ENCODE measurements around the gene RFC4.

The RFC4 gene

GRCh38 chr3:186787642-186788481 is 18.4 kb downstream of the RFC4 start:
- no peak for DNase-seq (ENCODE audit: low read depth in 2 of 2, low spot score in 1 of 2)

DNA sequence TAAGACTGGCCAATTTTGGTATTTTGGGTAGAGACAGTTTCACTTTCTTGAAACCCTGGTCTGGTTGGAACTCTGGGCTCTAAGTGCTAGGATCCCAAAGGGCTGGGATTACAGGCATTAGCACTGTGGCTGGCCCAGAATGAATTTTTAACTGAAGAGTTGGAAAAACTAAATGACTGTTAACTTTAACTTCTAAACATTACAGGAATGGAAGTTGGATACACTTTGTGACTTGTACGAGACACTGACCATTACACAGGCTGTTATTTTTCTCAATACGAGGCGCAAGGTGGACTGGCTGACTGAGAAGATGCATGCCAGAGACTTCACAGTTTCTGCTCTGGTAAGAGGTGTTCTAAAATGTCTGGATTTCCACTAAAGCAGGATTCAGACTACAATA is 19.4 kb downstream of the RFC4 start:
- DNase-seq (ENCODE audit: low read depth in 2 of 2, low spot score in 1 of 2) = no peak

GRCh38 chr3:186785495-186786018 is 20.7 kb downstream of the RFC4 start:
- no peak for DNase-seq (ENCODE audit: low read depth in 2 of 2, low spot score in 1 of 2)

DNA sequence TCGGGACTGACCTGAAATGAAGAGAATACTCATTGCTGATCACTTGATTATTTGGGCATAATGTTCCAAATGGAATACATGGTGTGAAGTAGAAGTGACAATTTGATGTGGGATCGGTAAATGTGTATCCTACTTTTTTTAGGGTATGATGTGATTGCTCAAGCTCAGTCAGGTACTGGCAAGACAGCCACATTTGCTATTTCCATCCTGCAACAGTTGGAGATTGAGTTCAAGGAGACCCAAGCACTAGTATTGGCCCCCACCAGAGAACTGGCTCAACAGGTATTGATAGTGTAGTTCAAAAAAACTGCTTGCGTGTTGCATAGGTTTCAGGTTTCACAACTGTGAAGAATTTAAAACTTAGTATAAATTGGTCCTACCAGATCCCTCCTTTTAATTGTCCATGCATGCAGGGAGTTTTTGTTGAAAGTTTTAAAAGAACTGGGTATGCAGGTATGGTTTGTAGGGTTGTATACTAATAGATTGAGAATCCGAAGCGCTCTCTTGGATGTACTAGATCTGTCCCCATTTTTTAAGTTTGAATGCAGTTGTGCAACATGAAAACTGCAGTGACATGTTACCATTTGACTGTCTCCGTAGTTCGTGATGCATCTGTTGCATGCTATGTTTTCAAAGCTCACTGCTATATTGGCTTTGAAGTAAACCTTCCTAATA is 21.3 kb downstream of the RFC4 start:
- DNase-seq (ENCODE audit: low read depth in 2 of 2, low spot score in 1 of 2) = no peak

- DNase-seq (ENCODE audit: low read depth in 2 of 2, low spot score in 1 of 2) = peak; percentile 47 to 65
Observed at GRCh38 chr3:186783731-186784515, 22.4 kb downstream of the RFC4 start.

GRCh38 chr3:186783058-186783730 is 23.1 kb downstream of the RFC4 start, which contains the start of gene EIF4A2:
Gene EIF4A2, plus strand, starts transcription at chr3:186783577. Its CDS starts 34 bp downstream, at chr3:186783611.
- DNase-seq (ENCODE audit: low read depth in 2 of 2, low spot score in 1 of 2) = peak; percentile 78 to 81

GRCh38 chr3:186782542-186783057 is 23.7 kb downstream of the RFC4 start:
- DNase-seq (ENCODE audit: low read depth in 2 of 2, low spot score in 1 of 2) = no peak

DNA sequence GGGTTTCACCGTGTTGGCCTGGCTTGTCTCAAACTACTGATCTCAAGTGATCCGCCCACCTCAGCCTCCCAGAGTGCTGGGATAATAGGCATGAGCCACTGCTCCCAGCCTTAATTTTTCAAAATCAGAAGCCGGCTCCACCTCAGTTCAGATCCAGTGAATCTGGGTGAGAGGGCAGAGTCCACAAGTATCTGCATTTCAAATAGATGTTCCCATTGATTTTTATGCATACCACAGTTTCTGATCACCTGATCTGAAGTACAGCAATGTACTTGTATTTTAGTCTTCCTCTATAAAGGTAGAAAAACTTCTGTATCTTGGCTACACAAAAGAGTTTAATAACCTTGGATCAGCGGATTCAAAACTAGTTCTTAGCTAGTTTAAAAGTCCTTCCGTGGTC is 27.1 kb downstream of the RFC4 start:
- DNase-seq (ENCODE audit: low read depth in 2 of 2, low spot score in 1 of 2) = no peak

DNA sequence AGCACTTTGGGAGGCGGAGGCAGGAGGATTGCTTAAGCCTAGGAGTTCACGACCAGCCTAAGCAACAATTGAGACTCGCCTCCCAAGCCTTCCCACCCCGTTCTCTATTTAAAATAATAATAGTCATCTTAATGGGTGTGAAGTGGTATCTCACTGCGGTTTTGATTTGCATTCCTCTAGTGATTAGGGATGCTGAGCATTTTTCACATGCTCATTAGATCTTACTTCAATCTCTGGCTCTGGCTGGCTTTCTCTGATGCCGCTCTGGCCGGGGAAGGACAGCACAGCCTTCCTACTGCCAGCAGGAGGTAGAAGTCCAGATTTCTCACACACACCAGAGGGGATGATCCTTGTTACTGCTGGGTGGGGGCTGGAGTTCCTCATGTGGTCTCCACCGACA is 30.3 kb downstream of the RFC4 start:
- no peak for DNase-seq (ENCODE audit: low read depth in 2 of 2, low spot score in 1 of 2)

- DNase-seq (ENCODE audit: low read depth in 2 of 2, low spot score in 1 of 2) = peak; percentile 27 to 59
Observed at GRCh38 chr3:186772701-186773417, 33.4 kb downstream of the RFC4 start.

DNA sequence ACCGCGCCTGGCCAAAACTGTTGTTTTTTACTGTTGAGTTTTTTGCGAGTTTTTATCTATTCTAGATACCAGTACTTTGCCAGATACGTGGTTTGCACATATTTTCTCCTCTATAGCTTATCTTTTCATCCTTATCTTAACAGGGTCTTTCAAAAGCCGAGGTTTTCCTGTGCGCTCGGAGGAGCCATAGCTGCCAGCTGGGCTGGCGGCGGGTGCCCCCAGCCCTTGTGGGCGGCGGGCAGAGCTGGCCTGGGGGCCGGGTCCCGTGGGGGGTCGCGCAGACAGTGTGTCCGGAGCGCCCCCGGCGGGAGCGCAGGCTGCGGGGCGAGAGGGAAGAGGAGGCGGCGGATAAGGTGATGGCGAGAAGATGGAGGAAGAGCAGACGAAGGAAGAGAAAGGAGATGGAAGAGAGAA is 34.0 kb downstream of the RFC4 start:
- no peak for DNase-seq (ENCODE audit: low read depth in 2 of 2, low spot score in 1 of 2)

GRCh38 chr3:186760897-186761447 is 45.3 kb downstream of the RFC4 start:
- no peak for DNase-seq (ENCODE audit: low read depth in 2 of 2, low spot score in 1 of 2)

GRCh38 chr3:186760141-186760833 is 46.0 kb downstream of the RFC4 start:
- no peak for DNase-seq (ENCODE audit: low read depth in 2 of 2, low spot score in 1 of 2)

DNA sequence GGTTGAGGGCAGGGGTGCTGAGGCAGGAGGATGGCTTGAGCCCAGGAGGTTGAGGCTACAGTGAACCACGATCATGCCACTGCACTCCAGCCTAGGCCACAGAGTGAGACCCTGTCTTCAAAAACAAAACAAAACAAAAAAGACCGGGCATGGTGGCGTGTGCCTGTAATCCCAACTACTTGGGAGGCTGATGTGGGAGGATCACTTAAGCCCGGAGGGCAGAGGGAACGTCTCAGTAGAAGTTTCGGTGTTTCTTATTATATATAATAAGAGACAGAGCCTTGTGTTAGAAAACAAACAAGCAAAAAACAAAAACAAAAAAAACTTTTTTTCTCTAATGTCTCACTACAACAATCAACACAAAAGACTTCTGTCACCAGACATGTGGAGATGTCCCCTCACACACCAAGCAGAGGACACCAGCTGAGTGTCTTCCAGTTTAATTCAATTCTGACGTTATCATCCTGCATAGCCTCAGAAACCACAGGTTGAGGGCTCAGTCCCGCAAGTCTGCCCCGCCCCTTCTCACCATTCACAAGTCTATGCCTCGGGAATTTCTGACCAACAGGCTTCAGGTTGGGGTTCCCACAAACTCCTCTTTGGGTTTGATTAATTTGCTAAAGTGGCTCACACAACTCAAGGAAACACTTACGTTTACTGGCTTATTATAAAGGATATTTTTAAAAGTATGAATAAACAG is 46.9 kb downstream of the RFC4 start:
- no peak for DNase-seq (ENCODE audit: low read depth in 2 of 2, low spot score in 1 of 2)

GRCh38 chr3:186757686-186758220 is 48.5 kb downstream of the RFC4 start:
- no peak for DNase-seq (ENCODE audit: low read depth in 2 of 2, low spot score in 1 of 2)

DNA sequence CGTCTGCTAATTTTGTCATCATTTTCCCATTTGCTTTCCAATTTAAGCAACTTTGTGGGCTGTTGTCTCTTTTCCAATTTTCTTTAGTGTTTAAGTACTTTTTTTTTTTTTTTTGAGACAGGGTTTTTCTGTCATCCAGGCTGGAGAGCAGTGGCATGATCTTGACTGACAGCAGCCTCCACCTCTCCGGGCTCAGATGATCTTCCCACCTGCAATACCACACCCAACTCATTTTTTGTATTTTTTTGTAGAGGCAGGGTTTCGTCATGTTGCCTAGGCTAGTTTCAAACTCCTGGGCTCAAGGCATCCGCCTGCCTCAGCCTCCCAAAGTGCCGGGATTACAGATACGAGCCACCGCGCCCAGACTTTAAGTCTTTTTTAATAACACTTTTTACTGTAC is 49.1 kb downstream of the RFC4 start:
- DNase-seq (ENCODE audit: low read depth in 2 of 2, low spot score in 1 of 2) = no peak

DNA sequence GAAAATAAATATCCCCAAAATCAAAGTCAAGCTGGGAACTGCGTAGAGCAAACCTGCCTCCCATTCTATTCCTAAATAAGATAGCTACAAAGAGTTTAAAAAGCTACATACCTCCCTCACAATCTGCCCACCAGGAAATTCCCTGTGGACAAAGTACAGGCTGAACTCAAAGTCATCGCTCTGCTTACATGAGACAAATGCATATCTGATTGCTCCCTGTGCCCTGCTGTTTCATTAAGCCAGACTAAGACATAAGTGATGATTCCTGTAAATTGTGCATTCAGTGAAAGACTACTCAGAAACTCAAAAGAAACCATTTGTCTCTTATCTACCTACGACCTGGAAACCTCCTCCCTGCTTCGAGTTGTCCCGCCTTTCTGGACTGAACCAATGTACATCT is 51.4 kb downstream of the RFC4 start:
- no peak for DNase-seq (ENCODE audit: low read depth in 2 of 2, low spot score in 1 of 2)

GRCh38 chr3:186754006-186754405 is 52.3 kb downstream of the RFC4 start:
- DNase-seq (ENCODE audit: low read depth in 2 of 2, low spot score in 1 of 2) = no peak
